Activated CD4-positive, alpha-beta memory T cell treated with anti-CD3 and anti-CD28 coated beads, Interleukin-2, amount 10 ng/mL, durations not matched to agents 7 days and 5 days (primary cell): ENCODE results near the gene TIAM1. TPM values are rescaled to one million over a fixed set of nuclear protein-coding genes. Genes with fewer than 3 reads are reported as not detected.

ENCODE experiments used
- CTCF ChIA-PET: fragments of 350-600 bp; sonication (Branson Sonifier 250); formaldehyde crosslinking; loops from one replicate; lab custom pipeline; 2021; ENCODE audit warnings: antibody characterized with exemption, inconsistent platforms; lab: Charles Lee
- POLR2A ChIA-PET: fragments of 350-600 bp; sonication (Branson Sonifier 250); formaldehyde crosslinking; loops from one replicate; lab custom pipeline; 2021; ENCODE audit warnings: antibody characterized with exemption; lab: Charles Lee
- DNase-seq: peaks from one replicate; pipeline ENCODE4 v3.0.0-alpha.2; 2020
- H3K27ac Mint-ChIP-seq: one replicate; pipeline ENCODE4 v1.8.0; 2021; ENCODE audit warnings: mild to moderate bottlenecking, mixed read lengths
- H3K27me3 Mint-ChIP-seq: one replicate; pipeline ENCODE4 v1.8.0; 2021; ENCODE audit warnings: mixed read lengths
- H3K36me3 Mint-ChIP-seq: one replicate; pipeline ENCODE4 v1.8.0; 2021; ENCODE audit warnings: low read depth, mixed read lengths
- H3K4me1 Mint-ChIP-seq: one replicate; pipeline ENCODE4 v1.8.0; 2021; ENCODE audit warnings: mixed read lengths
- H3K4me3 Mint-ChIP-seq: one replicate; pipeline ENCODE4 v1.8.0; 2021; ENCODE audit warnings: mild to moderate bottlenecking, mixed read lengths
- H3K9me3 Mint-ChIP-seq: one replicate; pipeline ENCODE4 v1.8.0; 2021; ENCODE audit warnings: mixed read lengths
- total RNA-seq, 2 experiments: library from RNA; stranded (reverse); gene quantifications; one replicate each; pipeline ENCODE4 v1.2.3, GENCODE V29; 2021

The TIAM1 gene
- total RNA-seq, 2 experiments from 2014 or later = 57.6 to 60.6 TPM

DNA sequence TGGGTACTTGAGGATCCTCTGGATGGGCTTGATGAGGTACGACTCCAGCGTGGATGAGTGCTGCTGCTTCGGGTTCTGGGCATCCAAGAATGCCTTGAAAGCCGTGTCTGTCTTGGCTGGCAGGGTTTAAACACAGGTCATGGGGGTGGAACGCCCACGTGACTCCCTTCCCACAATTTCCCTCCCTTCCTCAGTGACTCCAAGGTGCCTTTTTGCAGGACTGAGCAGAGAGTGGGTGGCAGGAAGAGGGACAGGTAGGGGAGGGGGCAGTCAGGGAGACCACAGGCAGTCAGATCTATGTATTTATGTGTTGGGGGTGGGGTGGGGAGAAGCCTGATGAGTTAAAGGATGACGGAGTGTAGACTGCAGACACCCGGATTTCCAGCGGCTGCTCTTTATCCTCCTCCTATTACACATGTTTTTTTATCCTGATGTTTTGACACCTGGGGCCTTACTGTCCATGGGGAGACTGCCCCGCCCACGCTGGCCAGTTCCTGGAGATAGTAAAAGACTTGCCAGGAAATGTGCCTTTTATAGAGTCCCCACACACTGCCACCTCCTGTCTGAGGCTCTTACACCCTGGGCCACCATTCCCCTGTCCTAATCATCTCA lies 202.6 kb downstream of the TIAM1 start:
- Mint-ChIP-seq H3K36me3 (peaks cover 44% of the 10 kb centered on the region), H3K27ac (no peak overlapping the region)
- POLR2A ChIA-PET = no interaction called here

GRCh38 chr21:31140676-31141075 lies 203.4 kb downstream of the TIAM1 start:
- Mint-ChIP-seq H3K4me1 (peaks cover 17% of the 10 kb centered on the region), H3K27me3 (peaks cover 2% of the 10 kb centered on the region), H3K9me3 (no peaks in the 10 kb centered on the region), H3K27ac (no peak overlapping the region), H3K36me3 (peaks cover 49% of the 10 kb centered on the region), H3K4me3 (no peak overlapping the region)
- DNase-seq = no peak
- ChIA-PET CTCF (no interaction called here), POLR2A (no interaction called here)

More for the DNA sequence above, 202.6 kb downstream of the TIAM1 start:
- H3K9me3 Mint-ChIP-seq = no peaks in the 10 kb centered on the region
- no peaks in the 10 kb centered on the region for H3K27me3 Mint-ChIP-seq
- H3K4me3 Mint-ChIP-seq = no peak overlapping the region
- no peak for DNase-seq
- CTCF ChIA-PET = interaction anchor here (1.1 kb wide), 1 partner anchor 39 kb away, joined by 3 read pairs; no protein-coding TSS in a partner anchor
- H3K4me1 Mint-ChIP-seq = peaks cover 15% of the 10 kb centered on the region

GRCh38 chr21:31140025-31140424 lies 204.0 kb downstream of the TIAM1 start:
- Mint-ChIP-seq H3K27me3 (peaks cover 2% of the 10 kb centered on the region), H3K4me1 (peaks cover 20% of the 10 kb centered on the region), H3K4me3 (no peak overlapping the region), H3K36me3 (peaks cover 55% of the 10 kb centered on the region), H3K9me3 (no peaks in the 10 kb centered on the region), H3K27ac (no peak overlapping the region)
- ChIA-PET POLR2A (no interaction called here), CTCF (no interaction called here)
- no peak for DNase-seq

DNA sequence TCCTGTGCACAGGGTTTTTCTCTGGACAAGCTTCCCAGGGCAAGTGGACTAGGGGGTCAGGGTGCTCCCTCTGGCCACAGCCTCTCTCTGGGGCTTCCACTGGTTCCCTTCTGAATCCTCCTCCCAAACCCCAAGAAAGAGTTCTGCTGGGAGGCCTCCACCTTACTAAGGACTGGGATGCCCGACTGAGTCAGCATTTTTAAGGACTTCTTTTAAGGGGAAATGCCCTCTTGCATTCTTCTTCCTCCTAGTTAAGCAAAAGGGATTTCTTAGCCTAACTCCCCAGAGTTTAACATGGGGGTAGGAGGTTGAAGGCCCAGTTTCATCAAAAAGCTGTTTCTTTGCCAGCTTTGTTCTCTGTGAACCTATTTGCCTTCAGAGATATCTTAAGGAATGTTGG lies 206.1 kb downstream of the TIAM1 start:
- ChIA-PET POLR2A (no interaction called here), CTCF (no interaction called here)
- Mint-ChIP-seq H3K27ac (no peak overlapping the region), H3K27me3 (peaks cover 2% of the 10 kb centered on the region), H3K4me1 (peaks cover 37% of the 10 kb centered on the region), H3K36me3 (peaks cover 75% of the 10 kb centered on the region), H3K9me3 (no peaks in the 10 kb centered on the region), H3K4me3 (no peak overlapping the region)
- no peak for DNase-seq

DNA sequence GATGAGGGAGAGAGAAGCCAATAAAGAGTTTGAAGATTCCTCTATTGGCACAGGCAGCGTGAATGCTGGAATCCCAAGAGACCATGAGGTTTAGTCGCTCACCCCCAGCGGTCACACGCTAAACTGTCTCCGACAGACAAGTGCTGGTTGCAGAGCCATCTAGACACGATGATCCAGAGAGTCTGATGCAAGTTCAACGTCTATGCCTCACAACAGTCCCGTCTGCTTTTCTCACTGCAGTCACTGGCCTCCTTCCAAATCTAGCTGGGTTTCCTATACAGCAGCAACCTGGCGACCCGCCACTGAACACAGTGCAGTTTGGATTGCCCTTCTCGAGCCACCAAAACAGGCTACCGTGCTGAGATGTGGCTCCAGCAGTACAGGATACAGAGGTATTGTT lies 207.2 kb downstream of the TIAM1 start:
- ChIA-PET CTCF (no interaction called here), POLR2A (interaction anchor here (0.5 kb wide), 1 partner anchor 1819 kb away, joined by 3 read pairs; no protein-coding TSS in a partner anchor)
- Mint-ChIP-seq H3K4me1 (peaks cover 45% of the 10 kb centered on the region), H3K27me3 (peaks cover 2% of the 10 kb centered on the region), H3K36me3 (peaks cover 83% of the 10 kb centered on the region), H3K4me3 (no peak overlapping the region), H3K9me3 (no peaks in the 10 kb centered on the region), H3K27ac (no peak overlapping the region)
- no peak for DNase-seq

DNA sequence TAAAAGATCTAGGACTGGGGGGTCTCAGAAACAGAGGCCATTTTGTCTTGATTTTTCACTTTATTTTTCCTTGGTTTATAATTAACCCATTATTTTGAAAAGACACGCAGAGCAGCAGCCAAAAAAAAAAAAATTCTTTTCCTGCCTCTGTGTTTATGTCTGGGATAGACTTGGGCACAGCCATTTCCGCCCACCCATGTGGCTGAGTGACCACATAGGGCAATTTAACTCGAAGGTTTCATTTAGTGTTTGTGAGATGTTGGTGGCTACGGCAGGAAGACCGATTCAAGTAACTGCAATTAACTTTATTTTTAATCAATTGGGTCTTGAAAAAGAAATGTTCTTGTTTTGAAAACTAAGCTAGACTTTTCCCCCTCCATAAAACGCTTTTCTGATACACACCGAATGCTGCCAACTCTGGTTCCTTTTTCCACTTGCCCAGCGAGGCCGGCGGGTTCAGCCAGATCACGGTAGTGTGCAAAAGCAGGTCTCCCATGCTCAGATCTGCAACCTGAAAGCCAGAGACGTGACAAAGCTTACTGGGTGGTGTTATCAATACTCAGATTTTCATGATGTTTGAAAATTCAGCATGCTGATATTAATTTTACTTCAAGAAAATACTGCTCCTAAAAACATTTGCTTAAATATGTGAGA lies 208.4 kb downstream of the TIAM1 start:
- no peak overlapping the region for H3K27ac Mint-ChIP-seq
- CTCF ChIA-PET = no interaction called here
- peaks cover 55% of the 10 kb centered on the region for H3K4me1 Mint-ChIP-seq
- no peak overlapping the region for H3K4me3 Mint-ChIP-seq
- H3K27me3 Mint-ChIP-seq = peaks cover 2% of the 10 kb centered on the region
- no peaks in the 10 kb centered on the region for H3K9me3 Mint-ChIP-seq
- POLR2A ChIA-PET = no interaction called here
- no peak for DNase-seq
- peaks cover 83% of the 10 kb centered on the region for H3K36me3 Mint-ChIP-seq

DNA sequence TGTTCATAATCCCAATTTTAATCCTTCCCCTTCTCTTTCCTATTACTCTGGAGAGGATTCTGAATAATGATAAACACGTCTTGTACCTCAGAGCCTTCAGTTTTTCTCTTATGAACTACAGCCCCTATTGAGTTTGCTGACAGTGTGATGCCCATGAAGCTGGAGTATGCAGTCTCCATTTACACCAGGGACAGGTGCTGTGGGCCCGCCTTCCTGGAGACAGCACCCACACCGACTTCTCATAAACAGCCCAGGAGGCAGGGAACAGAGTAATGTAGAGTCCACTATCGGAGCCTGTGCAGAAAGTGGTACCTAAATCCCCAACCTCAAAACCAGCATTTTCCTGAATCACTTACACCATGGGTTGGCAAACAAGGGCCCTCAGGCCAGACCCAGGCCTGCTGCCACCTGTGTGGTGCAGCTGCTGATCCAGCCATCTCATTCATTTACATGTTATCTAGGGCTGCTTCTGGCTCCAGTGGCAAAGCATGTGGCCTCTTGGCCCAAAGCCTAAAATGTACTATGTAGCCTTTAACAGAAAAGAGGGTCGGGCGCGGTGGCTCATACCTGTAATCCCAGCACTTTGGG lies 210.7 kb downstream of the TIAM1 start:
- Mint-ChIP-seq H3K27me3 (peaks cover 2% of the 10 kb centered on the region), H3K9me3 (no peaks in the 10 kb centered on the region), H3K4me1 (peaks cover 58% of the 10 kb centered on the region), H3K4me3 (peak overlapping the region; percentile 16), H3K27ac (peak overlapping the region; percentile 93), H3K36me3 (peaks cover 86% of the 10 kb centered on the region)
- POLR2A ChIA-PET = interaction anchor here (0.7 to 2.3 kb wide), 13 partner anchors 22 to 599 kb away, joined by 3 to 16 read pairs (median 3); no protein-coding TSS in a partner anchor
- peak; percentile 32 for DNase-seq
- CTCF ChIA-PET = interaction anchor here (0.8 to 2.7 kb wide), 6 partner anchors 23 to 53 kb away, joined by 3 to 14 read pairs (median 5); no protein-coding TSS in a partner anchor

DNA sequence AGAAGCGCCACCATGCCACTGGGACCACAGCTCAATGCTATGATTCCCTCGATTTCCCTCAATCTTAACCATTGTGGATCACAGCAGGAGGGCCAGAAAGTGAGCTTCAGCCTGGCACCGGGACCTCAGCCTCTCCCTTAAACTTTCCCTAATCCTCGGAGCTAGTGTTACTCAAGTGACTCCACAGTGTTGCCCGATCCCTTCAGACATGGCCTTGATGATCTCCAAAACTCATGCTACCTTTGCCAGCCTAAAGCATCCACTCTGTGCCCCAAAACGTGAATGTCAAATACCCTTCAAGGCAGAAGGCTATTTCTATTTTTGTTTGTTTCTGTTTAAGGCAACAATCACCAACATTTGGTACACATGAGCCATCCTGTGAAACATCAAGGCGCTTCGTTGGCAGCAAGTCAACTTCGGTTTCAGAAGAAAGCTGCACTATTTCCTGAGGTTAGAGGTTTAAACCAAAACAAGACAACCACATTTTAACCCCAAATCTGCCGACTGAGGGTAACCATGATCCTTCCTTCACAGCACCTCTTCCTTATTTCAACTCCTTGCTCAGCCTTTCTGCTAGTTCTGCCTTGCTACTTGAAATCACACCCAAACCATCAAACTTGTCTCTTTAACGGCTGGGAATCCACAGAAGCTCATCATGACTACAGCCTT lies 211.4 kb downstream of the TIAM1 start:
- H3K27me3 Mint-ChIP-seq = peaks cover 2% of the 10 kb centered on the region
- H3K27ac Mint-ChIP-seq = peak overlapping the region; percentile 93
- H3K4me3 Mint-ChIP-seq = peak overlapping the region; percentile 66
- peak; percentile 75 for DNase-seq
- peaks cover 90% of the 10 kb centered on the region for H3K36me3 Mint-ChIP-seq
- ChIA-PET POLR2A (interaction anchor here (0.7 to 2.3 kb wide), 17 partner anchors 14 to 600 kb away, joined by 3 to 16 read pairs (median 3); no protein-coding TSS in a partner anchor), CTCF (interaction anchor here (0.7 to 2.7 kb wide), 7 partner anchors 14 to 54 kb away, joined by 3 to 14 read pairs (median 4); no protein-coding TSS in a partner anchor)
- H3K9me3 Mint-ChIP-seq = no peaks in the 10 kb centered on the region
- H3K4me1 Mint-ChIP-seq = peaks cover 56% of the 10 kb centered on the region

DNA sequence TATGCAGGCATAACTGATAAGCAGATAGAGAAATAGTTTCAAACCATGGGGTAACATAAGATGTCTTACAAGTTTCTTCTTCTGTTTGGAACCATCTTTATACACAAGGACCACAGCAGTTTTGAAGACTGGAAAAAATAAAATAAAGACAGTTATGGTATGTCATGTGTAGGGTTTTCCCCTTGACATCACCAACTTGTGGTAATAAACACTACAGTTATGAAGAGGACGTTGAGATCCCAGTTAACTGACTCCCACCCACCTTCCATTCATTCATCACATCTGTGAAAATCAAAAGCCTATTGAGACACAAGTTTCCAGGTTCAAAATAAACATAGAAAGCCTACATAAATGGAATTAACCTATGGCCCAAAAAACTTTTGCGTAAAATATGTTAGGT lies 213.2 kb downstream of the TIAM1 start:
- DNase-seq = no peak
- Mint-ChIP-seq H3K36me3 (peaks cover 85% of the 10 kb centered on the region), H3K4me1 (peaks cover 54% of the 10 kb centered on the region), H3K4me3 (no peak overlapping the region), H3K27ac (no peak overlapping the region), H3K9me3 (no peaks in the 10 kb centered on the region), H3K27me3 (peaks cover 1% of the 10 kb centered on the region)
- CTCF ChIA-PET = interaction anchor here (2.7 kb wide), 1 partner anchor 50 kb away, joined by 14 read pairs; no protein-coding TSS in a partner anchor
- POLR2A ChIA-PET = interaction anchor here (1.1 to 1.8 kb wide), 2 partner anchors 54 to 65 kb away, joined by 5 to 7 read pairs; no protein-coding TSS in a partner anchor

- DNase-seq = no peak
- POLR2A ChIA-PET = no interaction called here
- Mint-ChIP-seq H3K4me3 (no peak overlapping the region), H3K4me1 (peaks cover 35% of the 10 kb centered on the region), H3K27me3 (no peaks in the 10 kb centered on the region), H3K36me3 (peaks cover 84% of the 10 kb centered on the region), H3K27ac (no peak overlapping the region), H3K9me3 (no peaks in the 10 kb centered on the region)
- CTCF ChIA-PET = interaction anchor here (1.0 kb wide), 1 partner anchor 29 kb away, joined by 3 read pairs; no protein-coding TSS in a partner anchor
These were observed 215.8 kb downstream of the TIAM1 start for GRCh38 chr21:31128234-31128633.

GRCh38 chr21:31124010-31124409 lies 220.1 kb downstream of the TIAM1 start:
- ChIA-PET CTCF (no interaction called here), POLR2A (no interaction called here)
- Mint-ChIP-seq H3K4me3 (no peak overlapping the region), H3K27me3 (no peaks in the 10 kb centered on the region), H3K9me3 (no peaks in the 10 kb centered on the region), H3K36me3 (peaks cover 82% of the 10 kb centered on the region), H3K27ac (no peak overlapping the region), H3K4me1 (no peaks in the 10 kb centered on the region)
- DNase-seq = no peak

DNA sequence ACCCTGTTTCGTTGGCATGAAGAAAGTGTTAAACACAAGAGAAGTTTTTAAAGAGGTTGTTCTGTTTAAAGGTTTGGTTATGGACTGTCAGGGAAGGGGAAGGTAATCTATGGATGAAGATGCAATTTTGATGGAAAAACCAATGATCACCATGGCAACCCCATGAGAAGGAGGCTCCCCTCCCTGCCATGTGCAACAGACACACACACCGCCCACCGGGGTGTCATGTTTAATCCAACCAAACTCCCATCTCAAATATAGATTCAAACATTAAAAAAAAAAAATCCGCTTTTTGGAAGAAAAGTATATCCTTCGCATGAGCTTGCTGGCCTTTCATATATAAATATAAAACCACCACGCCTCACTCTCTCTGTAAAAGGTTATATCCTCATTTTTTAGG lies 224.9 kb downstream of the TIAM1 start:
- POLR2A ChIA-PET = no interaction called here
- Mint-ChIP-seq H3K36me3 (peaks cover 59% of the 10 kb centered on the region), H3K27me3 (no peaks in the 10 kb centered on the region), H3K4me1 (peaks cover 23% of the 10 kb centered on the region), H3K9me3 (no peaks in the 10 kb centered on the region), H3K27ac (no peak overlapping the region), H3K4me3 (no peak overlapping the region)
- no peak for DNase-seq
- CTCF ChIA-PET = interaction anchor here (0.5 to 2.9 kb wide), 4 partner anchors 13 to 507 kb away, joined by 3 to 7 read pairs (median 4); no protein-coding TSS in a partner anchor
